A673 (cell line): ENCODE data around the gene CAMSAP2. TPM values are rescaled to one million over a fixed set of nuclear protein-coding genes. Genes with fewer than 3 reads are reported as not detected.

ENCODE experiments used
- BruUV-seq: library from RNA; stranded (reverse); fragments of 400-500 nt; replicated peaks from 2 replicates; lab custom pipeline; 2021; lab: Mats Ljungman, UMichigan
- CTCF ChIA-PET: fragments of 300-600 bp; sonication (Branson Sonifier 250); formaldehyde crosslinking; loops from one replicate; lab custom pipeline; 2022; ENCODE audit warnings: antibody characterized with exemption; lab: Charles Lee
- POLR2A ChIA-PET: fragments of 300-600 bp; sonication (Branson Sonifier 250); formaldehyde crosslinking; loops from one replicate; lab custom pipeline; 2022; ENCODE audit warnings: antibody characterized with exemption; ENCODE audit not compliant: low non-redundant PET; lab: Charles Lee
- DNase-seq: peaks from one replicate; pipeline ENCODE4 v3.0.0-alpha.2; 2015; ENCODE audit warnings: low spot score
- H3K27ac ChIP-seq: fragments of 200-600 bp; sonication (generic); 2 replicates; pipeline ENCODE4 v1.5.1; 2016; ENCODE audit warnings: mixed run types, low read depth, mild to moderate bottlenecking, mixed read lengths, antibody characterized with exemption, low read length; ENCODE audit not compliant: poor library complexity, severe bottlenecking
- H3K27me3 ChIP-seq: fragments of 200-600 bp; sonication (generic); replicated peaks from 2 replicates; pipeline ENCODE4 v1.6.1; 2017; ENCODE audit warnings: mixed run types, low read depth, mild to moderate bottlenecking, mixed read lengths, antibody characterized with exemption, low read length; ENCODE audit not compliant: insufficient read depth, poor library complexity
- H3K36me3 ChIP-seq: fragments of 200-600 bp; sonication (generic); 2 replicates; pipeline ENCODE4 v1.6.1; 2016; ENCODE audit warnings: mixed run types, mild to moderate bottlenecking, mixed read lengths, antibody characterized with exemption, low read length; ENCODE audit not compliant: insufficient read depth, poor library complexity, severe bottlenecking
- H3K4me1 ChIP-seq: fragments of 200-600 bp; sonication (generic); 2 replicates; pipeline ENCODE4 v1.6.1; 2017; ENCODE audit warnings: mixed run types, mild to moderate bottlenecking, mixed read lengths, antibody characterized with exemption, low read length; ENCODE audit not compliant: insufficient read depth, poor library complexity, severe bottlenecking
- H3K4me3 ChIP-seq: fragments of 200-600 bp; sonication (generic); 2 replicates; pipeline ENCODE4 v1.5.1; 2016; ENCODE audit warnings: low read depth, mixed run types, mild to moderate bottlenecking, mixed read lengths, low read length; ENCODE audit not compliant: poor library complexity, severe bottlenecking
- H3K9me3 ChIP-seq: fragments of 200-600 bp; sonication (generic); 2 replicates; pipeline ENCODE4 v1.6.1; 2016; ENCODE audit warnings: mixed run types, low read depth, mild to moderate bottlenecking, mixed read lengths, antibody characterized with exemption, low read length; ENCODE audit not compliant: poor library complexity, severe bottlenecking
- CTCF ChIP-seq: fragments of 300-800, 200-600 bp; sonication (generic); conservative IDR thresholded peaks from 2 replicates; pipeline ENCODE4 v1.5.1; 2017; ENCODE audit warnings: low read depth, mild to moderate bottlenecking, antibody characterized with exemption, low read length, moderate library complexity, mixed read lengths
- EZH2 ChIP-seq: fragments of 200-600 bp; sonication (generic); IDR thresholded peaks from 2 replicates; pipeline ENCODE4 v1.6.1; 2017; ENCODE audit warnings: borderline replicate concordance, low read depth, mild to moderate bottlenecking, mixed read lengths, antibody characterized with exemption, low read length; ENCODE audit not compliant: poor library complexity, severe bottlenecking
- intact Hi-C: fragments of 100-400 bp; cut with micrococcal nuclease; formaldehyde crosslinking; loops from one replicate; pipeline ENCODE4 v1.10.0; 2022; ENCODE audit not compliant: unreplicated experiment
- total RNA-seq: library from RNA; stranded (reverse); gene quantifications from 2 replicates; pipeline ENCODE4 v1.2.3, GENCODE V29; 2021

Gene CAMSAP2
- total RNA-seq, 1 experiment from 2014 or later, result 39.4 TPM

- Histone ChIP-seq H3K27me3 (peaks cover 10% of the 10 kb centered on the region), H3K27ac (no peak overlapping the region), H3K36me3 (no peaks in the 10 kb centered on the region), H3K4me1 (no peaks in the 10 kb centered on the region), H3K9me3 (no peaks in the 10 kb centered on the region), H3K4me3 (no peak overlapping the region)
- BruUV-seq, result no TSS peak
- TF ChIP-seq EZH2 (no peak), CTCF (no peak)
- no peak for DNase-seq
- intact Hi-C loops, result no loop called here
- CTCF ChIA-PET, result no interaction called here
- POLR2A ChIA-PET, result no interaction called here
Observed at GRCh38 chr1:200888349-200888838, 149.7 kb downstream of the CAMSAP2 start.

GRCh38 chr1:200889571-200889970, 150.9 kb downstream of the CAMSAP2 start:
- ChIA-PET CTCF (no interaction called here), POLR2A (no interaction called here)
- DNase-seq, result no peak
- no peak overlapping the region for H3K27ac ChIP-seq
- intact Hi-C loops, result no loop called here
- no peak overlapping the region for H3K4me3 ChIP-seq
- H3K36me3 ChIP-seq, result no peaks in the 10 kb centered on the region
- TF ChIP-seq CTCF, result no peak
- no peak for TF ChIP-seq EZH2
- no peaks in the 10 kb centered on the region for H3K4me1 ChIP-seq
- peaks cover 10% of the 10 kb centered on the region for H3K27me3 ChIP-seq
- H3K9me3 ChIP-seq, result no peaks in the 10 kb centered on the region
- BruUV-seq, result no TSS peak

GRCh38 chr1:200890027-200890426, 151.3 kb downstream of the CAMSAP2 start:
- no peak for TF ChIP-seq CTCF
- BruUV-seq, result no TSS peak
- POLR2A ChIA-PET, result no interaction called here

More at GRCh38 chr1:200890027-200890426, 151.3 kb downstream of the CAMSAP2 start:
- DNase-seq, result no peak
- H3K4me1 ChIP-seq, result no peaks in the 10 kb centered on the region
- no peak overlapping the region for H3K27ac ChIP-seq
- CTCF ChIA-PET, result no interaction called here
- no peak overlapping the region for H3K4me3 ChIP-seq
- H3K36me3 ChIP-seq, result no peaks in the 10 kb centered on the region
- H3K27me3 ChIP-seq, result peaks cover 10% of the 10 kb centered on the region
- no peaks in the 10 kb centered on the region for H3K9me3 ChIP-seq
- intact Hi-C loops, result no loop called here
